ENCODE measurements around the gene MAST4.

MAST4 gene

GRCh38 chr5:67013719-67014118 lies 417.5 kb downstream of the MAST4 start:
- no peak overlapping the region for H3K4me3 ChIP-seq (replicated peaks; ENCODE audit: insufficient read depth, low read length)
- no peak for DNase-seq (ENCODE audit: low read depth in 1 of 2, low spot score in 1 of 2)
- H3K27ac ChIP-seq (replicated peaks) = no peak overlapping the region
- TF ChIP-seq GABPA (IDR thresholded peaks at IDR 0.05; ENCODE audit: low read depth) = no peak
- TF ChIP-seq, protein P1, sequence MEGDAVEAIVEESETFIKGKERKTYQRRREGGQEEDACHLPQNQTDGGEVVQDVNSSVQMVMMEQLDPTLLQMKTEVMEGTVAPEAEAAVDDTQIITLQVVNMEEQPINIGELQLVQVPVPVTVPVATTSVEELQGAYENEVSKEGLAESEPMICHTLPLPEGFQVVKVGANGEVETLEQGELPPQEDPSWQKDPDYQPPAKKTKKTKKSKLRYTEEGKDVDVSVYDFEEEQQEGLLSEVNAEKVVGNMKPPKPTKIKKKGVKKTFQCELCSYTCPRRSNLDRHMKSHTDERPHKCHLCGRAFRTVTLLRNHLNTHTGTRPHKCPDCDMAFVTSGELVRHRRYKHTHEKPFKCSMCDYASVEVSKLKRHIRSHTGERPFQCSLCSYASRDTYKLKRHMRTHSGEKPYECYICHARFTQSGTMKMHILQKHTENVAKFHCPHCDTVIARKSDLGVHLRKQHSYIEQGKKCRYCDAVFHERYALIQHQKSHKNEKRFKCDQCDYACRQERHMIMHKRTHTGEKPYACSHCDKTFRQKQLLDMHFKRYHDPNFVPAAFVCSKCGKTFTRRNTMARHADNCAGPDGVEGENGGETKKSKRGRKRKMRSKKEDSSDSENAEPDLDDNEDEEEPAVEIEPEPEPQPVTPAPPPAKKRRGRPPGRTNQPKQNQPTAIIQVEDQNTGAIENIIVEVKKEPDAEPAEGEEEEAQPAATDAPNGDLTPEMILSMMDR (IDR thresholded peaks at IDR 0.05; ENCODE audit: insufficient read depth, low read length) = no peak
- TF ChIP-seq SPI1 (IDR thresholded peaks at IDR 0.05; ENCODE audit: borderline replicate concordance, low read depth) = no peak
- TF ChIP-seq POLR2AphosphoS5 (IDR thresholded peaks at IDR 0.05; ENCODE audit: low read depth) = no peak
- TF ChIP-seq, protein P2, sequence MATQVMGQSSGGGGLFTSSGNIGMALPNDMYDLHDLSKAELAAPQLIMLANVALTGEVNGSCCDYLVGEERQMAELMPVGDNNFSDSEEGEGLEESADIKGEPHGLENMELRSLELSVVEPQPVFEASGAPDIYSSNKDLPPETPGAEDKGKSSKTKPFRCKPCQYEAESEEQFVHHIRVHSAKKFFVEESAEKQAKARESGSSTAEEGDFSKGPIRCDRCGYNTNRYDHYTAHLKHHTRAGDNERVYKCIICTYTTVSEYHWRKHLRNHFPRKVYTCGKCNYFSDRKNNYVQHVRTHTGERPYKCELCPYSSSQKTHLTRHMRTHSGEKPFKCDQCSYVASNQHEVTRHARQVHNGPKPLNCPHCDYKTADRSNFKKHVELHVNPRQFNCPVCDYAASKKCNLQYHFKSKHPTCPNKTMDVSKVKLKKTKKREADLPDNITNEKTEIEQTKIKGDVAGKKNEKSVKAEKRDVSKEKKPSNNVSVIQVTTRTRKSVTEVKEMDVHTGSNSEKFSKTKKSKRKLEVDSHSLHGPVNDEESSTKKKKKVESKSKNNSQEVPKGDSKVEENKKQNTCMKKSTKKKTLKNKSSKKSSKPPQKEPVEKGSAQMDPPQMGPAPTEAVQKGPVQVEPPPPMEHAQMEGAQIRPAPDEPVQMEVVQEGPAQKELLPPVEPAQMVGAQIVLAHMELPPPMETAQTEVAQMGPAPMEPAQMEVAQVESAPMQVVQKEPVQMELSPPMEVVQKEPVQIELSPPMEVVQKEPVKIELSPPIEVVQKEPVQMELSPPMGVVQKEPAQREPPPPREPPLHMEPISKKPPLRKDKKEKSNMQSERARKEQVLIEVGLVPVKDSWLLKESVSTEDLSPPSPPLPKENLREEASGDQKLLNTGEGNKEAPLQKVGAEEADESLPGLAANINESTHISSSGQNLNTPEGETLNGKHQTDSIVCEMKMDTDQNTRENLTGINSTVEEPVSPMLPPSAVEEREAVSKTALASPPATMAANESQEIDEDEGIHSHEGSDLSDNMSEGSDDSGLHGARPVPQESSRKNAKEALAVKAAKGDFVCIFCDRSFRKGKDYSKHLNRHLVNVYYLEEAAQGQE (IDR thresholded peaks at IDR 0.05; ENCODE audit: insufficient replicate concordance, low read depth) = no peak
- no peaks in the 10 kb centered on the region for H3K27me3 ChIP-seq (ENCODE audit: insufficient read depth, poor library complexity, severe bottlenecking)

DNA sequence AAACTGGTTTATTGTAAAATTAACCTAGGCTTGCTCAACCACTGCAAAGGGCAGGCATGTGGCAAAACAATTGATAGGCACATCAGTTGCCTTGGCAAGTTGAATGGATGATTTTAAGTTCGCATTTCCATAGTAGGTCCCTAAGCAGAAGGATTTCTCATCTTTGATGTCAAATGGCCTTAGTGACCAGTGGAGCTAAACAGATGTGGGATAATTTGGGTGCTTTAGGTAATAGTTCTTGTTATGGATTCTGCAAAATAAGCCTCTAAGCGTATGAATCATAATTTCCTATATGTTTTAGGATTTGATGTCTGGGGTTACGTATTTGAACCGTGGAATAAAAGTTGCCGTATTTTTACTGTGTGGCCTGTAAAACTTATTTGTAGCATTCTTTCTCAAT lies 418.0 kb downstream of the MAST4 start:
- H3K27ac ChIP-seq (replicated peaks) = no peak overlapping the region
- no peak for DNase-seq (ENCODE audit: low read depth in 1 of 2, low spot score in 1 of 2)
- no peaks in the 10 kb centered on the region for H3K27me3 ChIP-seq (ENCODE audit: insufficient read depth, poor library complexity, severe bottlenecking)
- TF ChIP-seq SPI1 (IDR thresholded peaks at IDR 0.05; ENCODE audit: borderline replicate concordance, low read depth) (no peak), GABPA (IDR thresholded peaks at IDR 0.05; ENCODE audit: low read depth) (no peak)
- no peak overlapping the region for H3K4me3 ChIP-seq (replicated peaks; ENCODE audit: insufficient read depth, low read length)

DNA sequence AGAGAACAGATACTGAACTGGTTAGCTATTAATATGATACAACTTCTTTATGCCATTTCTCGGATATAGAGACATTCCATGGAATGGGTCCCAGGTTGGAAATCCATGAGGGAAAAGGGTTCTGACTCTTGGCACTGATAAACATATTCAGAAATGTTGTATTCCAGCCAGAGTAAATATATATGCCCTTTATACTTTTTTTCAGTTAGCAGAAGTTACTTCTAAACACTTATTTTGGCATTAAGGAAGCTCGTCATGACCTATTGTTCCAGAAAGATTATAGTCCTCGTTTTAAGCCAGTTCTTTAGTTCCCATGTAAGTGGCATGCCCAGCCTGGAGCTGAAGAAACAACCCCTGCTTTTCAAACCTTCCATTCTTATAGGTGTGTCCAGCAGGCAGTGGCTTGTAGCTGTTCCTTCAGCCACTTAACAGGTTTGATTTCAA lies 418.8 kb downstream of the MAST4 start:
- H3K27ac ChIP-seq (replicated peaks) = no peak overlapping the region
- no peak for TF ChIP-seq SPI1 (IDR thresholded peaks at IDR 0.05; ENCODE audit: borderline replicate concordance, low read depth)
- TF ChIP-seq, protein P1 (IDR thresholded peaks at IDR 0.05; ENCODE audit: insufficient read depth, low read length) = no peak
- TF ChIP-seq, protein P2 (IDR thresholded peaks at IDR 0.05; ENCODE audit: insufficient replicate concordance, low read depth) = no peak
- no peak for TF ChIP-seq POLR2AphosphoS5 (IDR thresholded peaks at IDR 0.05; ENCODE audit: low read depth)
- DNase-seq (ENCODE audit: low read depth in 1 of 2, low spot score in 1 of 2) = no peak
- no peaks in the 10 kb centered on the region for H3K27me3 ChIP-seq (ENCODE audit: insufficient read depth, poor library complexity, severe bottlenecking)
- no peak overlapping the region for H3K4me3 ChIP-seq (replicated peaks; ENCODE audit: insufficient read depth, low read length)

DNA sequence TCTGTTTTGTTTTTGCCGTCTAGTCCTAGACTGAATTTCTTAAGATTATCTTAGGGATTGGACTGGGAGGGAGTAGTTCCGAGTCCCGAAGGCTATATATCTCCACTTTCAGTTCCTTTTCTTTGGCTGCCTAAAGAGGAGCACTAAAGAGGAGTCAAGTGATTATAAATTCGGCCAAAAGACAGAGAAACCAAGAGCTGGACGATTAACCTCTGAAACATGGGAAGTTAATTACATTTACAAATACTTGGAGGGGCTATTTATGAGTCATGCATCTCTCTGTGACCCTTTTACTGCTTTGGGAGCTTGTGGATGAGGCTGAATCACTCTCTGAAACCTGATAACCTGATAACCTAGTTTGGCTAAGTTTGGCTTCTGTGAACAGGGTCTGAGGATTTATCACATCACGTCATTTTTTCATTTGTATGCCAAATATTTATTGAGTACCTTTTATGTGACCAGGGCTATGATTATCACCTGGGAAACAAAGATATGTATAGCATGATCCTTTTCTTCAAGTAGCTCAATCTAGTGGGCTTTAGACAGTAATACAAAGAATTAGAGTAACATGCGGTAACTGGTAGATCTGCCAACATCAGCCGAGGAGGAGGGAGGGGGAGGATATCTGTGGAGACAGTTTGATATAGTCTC lies 419.5 kb downstream of the MAST4 start:
- H3K4me3 ChIP-seq (replicated peaks; ENCODE audit: insufficient read depth, low read length) = no peak overlapping the region
- TF ChIP-seq, protein P1 (IDR thresholded peaks at IDR 0.05; ENCODE audit: insufficient read depth, low read length) = no peak
- TF ChIP-seq POLR2AphosphoS5 (IDR thresholded peaks at IDR 0.05; ENCODE audit: low read depth) = no peak
- TF ChIP-seq, protein P2 (IDR thresholded peaks at IDR 0.05; ENCODE audit: insufficient replicate concordance, low read depth) = no peak
- TF ChIP-seq SPI1 (IDR thresholded peaks at IDR 0.05; ENCODE audit: borderline replicate concordance, low read depth) = no peak
- no peak for TF ChIP-seq GABPA (IDR thresholded peaks at IDR 0.05; ENCODE audit: low read depth)
- H3K27ac ChIP-seq (replicated peaks) = no peak overlapping the region
- H3K27me3 ChIP-seq (ENCODE audit: insufficient read depth, poor library complexity, severe bottlenecking) = no peaks in the 10 kb centered on the region
- no peak for DNase-seq (ENCODE audit: low read depth in 1 of 2, low spot score in 1 of 2)
